ENCODE results near the gene CRABP1.

- TF ChIP-seq CTCF (IDR thresholded peaks at IDR 0.05) (no peak), POLR2A (IDR thresholded peaks at IDR 0.05) (no peak)
These were observed 11.4 kb downstream of the CRABP1 start for GRCh38 chr15:78351539-78351938.
